ENCODE results near the gene TUB.
A peak's percentile ranks its signal among the peaks of the same experiment; 100 is the strongest.

TUB gene

DNA sequence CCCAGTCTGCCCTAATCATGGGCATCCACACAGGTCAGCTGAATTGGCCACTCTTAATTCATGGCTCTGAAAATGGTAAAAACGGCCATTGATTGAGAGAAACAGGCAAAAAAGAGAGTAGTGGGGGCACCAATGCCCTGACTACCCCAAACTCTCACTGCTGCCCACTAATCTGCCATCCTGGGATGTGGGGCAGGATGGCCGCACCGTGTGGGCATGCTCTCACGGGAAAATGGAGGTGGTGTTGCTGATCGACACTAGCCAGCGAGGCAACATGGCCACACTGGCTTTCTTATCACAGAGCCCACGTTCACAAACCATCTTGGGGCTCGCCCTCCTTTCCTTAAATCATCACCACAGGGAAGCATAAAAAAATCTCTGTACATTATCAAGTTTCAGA is 11.2 kb upstream of the TUB start:
- no peak for DNase-seq

GRCh38 chr11:8070417-8071115 is 10.4 kb upstream of the TUB start:
- peak; percentile 5 for DNase-seq

- DNase-seq, result peak; percentile 3
Observed at GRCh38 chr11:8071616-8072581, 9.1 kb upstream of the TUB start.

- no peak for DNase-seq
Observed at GRCh38 chr11:8075119-8075726, 5.8 kb upstream of the TUB start.

- DNase-seq, result no peak
Observed at GRCh38 chr11:8079111-8079675, 1.8 kb upstream of the TUB start.

DNA sequence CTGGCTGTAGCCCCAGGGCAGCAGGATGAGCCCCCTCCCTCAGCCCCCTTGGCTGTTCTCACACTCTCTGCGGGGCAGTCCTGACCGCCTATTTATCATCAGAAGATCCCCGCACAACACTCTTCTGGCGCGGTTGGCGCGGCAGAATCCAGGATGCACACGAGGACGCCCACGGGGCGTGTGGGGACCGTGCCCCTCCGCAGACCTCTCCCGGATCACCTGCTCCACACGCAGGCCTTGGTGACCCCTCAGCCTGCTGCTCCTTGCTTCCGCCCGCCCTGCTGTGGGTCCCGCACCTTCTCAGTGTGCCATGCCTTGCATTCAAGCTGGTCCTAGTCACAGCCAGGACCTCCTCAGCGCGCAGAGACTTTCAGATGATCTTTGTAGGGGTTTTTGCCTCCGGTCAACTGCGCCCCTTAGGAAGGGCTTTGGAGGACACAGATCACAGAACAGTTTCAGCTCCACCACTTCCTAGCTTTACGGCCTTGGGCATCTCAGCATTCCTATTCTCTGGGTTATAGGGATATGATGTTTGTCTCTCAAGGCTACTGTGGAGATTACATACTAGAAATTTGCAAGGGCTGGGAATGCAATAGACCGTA is 841 bp upstream of the TUB start:
- DNase-seq, result no peak

- DNase-seq, result no peak
Observed at GRCh38 chr11:8081591-8082250, 710 bp downstream of the TUB start.

DNA sequence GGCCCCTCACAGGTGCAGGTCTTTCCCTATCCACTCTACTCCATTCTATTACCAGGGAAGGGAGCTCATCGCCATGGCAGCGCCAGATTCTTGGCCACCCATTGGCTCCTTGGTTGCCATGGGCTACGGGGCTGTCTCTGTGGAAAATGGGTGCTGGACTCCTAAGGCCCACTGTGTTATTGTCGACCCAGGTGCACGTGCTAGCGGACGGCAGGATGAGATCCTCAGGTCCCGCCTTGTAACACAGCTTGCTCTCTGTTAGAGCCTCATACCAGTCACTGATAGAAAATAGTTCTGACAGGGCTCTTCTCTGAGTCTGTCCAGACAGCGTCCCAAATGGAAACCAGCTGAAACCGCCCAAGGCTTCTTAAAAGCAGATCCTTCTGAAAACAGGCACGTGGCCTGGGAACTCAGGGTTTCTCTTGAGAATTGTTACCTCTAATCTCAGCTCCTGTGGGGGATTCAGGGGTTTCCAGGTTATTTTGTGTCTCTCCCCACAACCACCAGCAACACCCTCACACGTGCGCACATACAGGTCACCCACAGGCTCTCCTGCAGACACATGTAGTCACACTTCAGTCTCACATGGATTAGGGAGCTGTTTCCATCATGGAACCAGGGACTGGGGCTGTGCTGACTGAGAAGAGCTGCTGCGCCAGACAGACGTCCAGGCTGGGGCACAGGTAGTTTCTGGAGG is 1.5 kb downstream of the TUB start:
- DNase-seq, result no peak

DNA sequence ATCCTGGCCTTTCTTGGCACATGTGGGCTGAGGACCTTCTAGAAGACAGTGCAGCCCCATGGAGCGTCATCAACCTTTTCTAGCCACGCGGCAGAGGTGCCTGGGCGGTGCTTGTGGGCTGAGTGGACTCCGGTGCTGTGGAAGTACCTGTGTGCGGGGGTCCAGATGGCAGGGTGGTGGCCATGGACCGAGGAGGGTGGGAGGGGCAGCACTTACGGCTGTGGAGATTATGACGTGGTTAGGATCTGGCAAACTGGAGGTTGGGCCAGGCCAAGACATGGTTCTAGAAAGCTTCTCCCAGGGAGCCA is 2.0 kb downstream of the TUB start:
- no peak for DNase-seq

- no peak for DNase-seq
Observed at GRCh38 chr11:8083871-8084281, 2.9 kb downstream of the TUB start.

DNA sequence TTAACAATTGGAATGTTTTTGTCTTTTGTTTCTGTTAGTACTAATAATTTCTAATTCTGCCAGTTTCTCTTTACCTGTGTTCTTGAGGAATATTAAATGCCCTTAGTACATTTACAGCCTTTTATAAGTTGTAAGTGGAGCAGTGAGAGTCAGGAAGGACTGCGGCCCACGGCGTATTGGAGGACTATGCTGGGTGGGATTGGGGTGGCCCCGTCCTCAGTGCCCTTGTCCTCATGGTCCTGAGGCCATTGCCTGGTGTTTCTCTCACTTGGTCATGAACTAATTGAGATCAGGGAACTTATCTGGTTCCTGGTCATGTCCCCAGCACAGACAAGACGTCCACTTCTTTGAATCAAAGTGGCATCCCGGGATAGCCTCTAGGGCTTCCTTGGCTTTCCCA is 3.3 kb downstream of the TUB start:
- DNase-seq, result no peak

- no peak for DNase-seq
Observed at GRCh38 chr11:8085011-8085645, 4.1 kb downstream of the TUB start.

GRCh38 chr11:8086001-8086479 is 5.0 kb downstream of the TUB start:
- DNase-seq, result no peak

GRCh38 chr11:8086571-8086970 is 5.6 kb downstream of the TUB start:
- no peak for DNase-seq

GRCh38 chr11:8087185-8087584 is 6.2 kb downstream of the TUB start:
- DNase-seq, result no peak

DNA sequence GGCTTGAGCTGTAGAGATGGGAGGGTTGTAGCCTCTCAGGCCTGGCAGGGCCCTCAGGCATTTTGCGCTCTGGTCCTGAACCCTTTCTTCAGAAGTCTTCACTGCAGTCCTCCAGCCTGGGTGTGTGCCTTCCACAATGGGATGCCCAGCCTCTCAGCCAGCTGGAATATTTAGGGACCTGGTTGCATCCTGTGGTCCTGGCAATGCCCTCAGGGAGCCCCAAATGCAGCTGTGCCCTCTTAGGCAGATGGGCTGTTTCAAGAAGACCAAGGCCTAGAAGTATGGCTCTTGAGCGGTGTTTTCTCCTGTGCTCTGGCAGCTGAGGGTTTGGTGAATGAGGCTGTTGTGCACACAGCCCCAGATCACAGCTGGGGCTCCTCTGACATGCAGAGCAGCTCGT is 6.7 kb downstream of the TUB start:
- no peak for DNase-seq

- DNase-seq, result no peak
Observed at GRCh38 chr11:8089791-8090510, 8.9 kb downstream of the TUB start.

- DNase-seq, result no peak
Observed at GRCh38 chr11:8090756-8091155, 9.7 kb downstream of the TUB start.

DNA sequence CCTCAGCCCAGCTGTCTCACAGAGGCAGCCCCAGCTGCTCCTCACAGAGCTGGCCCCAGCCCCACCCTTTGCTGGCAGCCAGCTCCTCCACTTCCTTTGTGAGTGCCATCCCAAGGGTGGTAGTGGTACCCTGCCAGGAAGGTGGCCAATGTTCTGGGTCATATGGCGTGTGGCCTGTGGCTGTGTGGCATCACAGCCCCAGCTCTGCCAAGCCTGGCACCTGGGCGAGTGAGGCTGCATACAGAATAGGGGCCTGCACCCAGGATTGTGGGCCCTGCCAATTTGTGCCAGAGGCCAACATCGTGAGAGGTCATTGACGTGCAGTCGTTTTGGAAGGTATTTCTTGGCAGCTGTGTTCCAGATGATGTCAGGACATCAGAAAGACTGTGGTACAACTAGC is 10.7 kb downstream of the TUB start:
- no peak for DNase-seq

- DNase-seq, result no peak
Observed at GRCh38 chr11:8092587-8093424, 11.8 kb downstream of the TUB start.

Measured in activated T-cell treated with anti-CD3 and anti-CD28 coated beads, Interleukin-2, amount 50 U/mL, for 1 hour (primary cell).